HUDEP-2 (cell line): ENCODE measurements around the gene MRNIP.

Source experiments
- DNase-seq, 76 experiments: peaks; one replicate each; lab custom pipeline; 2025; ENCODE audit not compliant: unreplicated experiment in 76 of 76; lab: John Stamatoyannopoulos, UW

Gene MRNIP

DNA sequence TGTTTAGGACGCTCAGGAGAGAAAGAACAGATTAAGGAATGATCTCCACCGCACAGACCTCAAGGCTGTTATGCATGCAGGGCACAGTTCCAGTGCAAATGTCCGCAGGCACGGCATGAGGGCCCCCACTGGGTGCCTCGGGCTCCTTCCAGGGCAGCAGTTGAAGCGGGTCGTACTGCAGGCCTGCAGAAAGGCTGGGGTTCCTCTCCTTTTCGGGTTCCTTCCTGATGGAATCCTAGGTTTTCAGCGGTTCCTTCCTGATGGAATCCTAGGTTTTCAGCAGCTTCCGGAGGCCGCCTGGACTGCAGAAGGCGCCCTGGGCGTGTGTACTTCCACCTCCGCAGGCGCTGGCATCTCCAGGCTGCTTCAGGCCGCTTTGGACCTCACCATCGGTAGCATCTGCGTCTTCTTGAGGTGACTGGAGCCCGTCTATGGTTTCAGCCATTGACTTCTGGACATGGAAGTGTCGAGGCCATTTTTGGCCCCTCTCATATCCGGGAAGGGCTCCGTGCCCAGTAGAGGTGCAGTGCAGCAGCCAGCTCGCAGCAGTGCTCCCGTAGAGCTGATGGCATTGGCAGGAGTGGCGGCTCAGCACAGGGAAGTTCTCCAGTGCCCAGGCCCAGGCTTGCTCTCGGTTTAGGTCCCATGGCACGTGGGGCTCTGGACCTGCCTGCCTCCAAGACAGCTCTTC lies 46.3 kb downstream of the MRNIP start:
- no peak for DNase-seq

GRCh38 chr5:179806250-179807048 lies 52.2 kb downstream of the MRNIP start, which contains the start of gene MGAT4B:
Gene MGAT4B, minus strand, starts transcription at chr5:179806866. Its CDS starts 283 bp downstream, at chr5:179806583.
- peak in 71 of 76 experiments; percentile 15 to 76 (median 61) for DNase-seq

GRCh38 chr5:179805529-179806249 lies 52.9 kb downstream of the MRNIP start:
- peak in 14 of 76 experiments; percentile 14 to 68 (median 30) for DNase-seq

GRCh38 chr5:179805070-179805528 lies 53.5 kb downstream of the MRNIP start:
- DNase-seq: peak in 20 of 76 experiments; percentile 12 to 60 (median 30)

GRCh38 chr5:179804555-179804947 lies 54.1 kb downstream of the MRNIP start:
- no peak for DNase-seq

- DNase-seq: peak in 74 of 76 experiments; percentile 12 to 92 (median 81)
Observed at GRCh38 chr5:179803651-179804554, 54.7 kb downstream of the MRNIP start.

DNA sequence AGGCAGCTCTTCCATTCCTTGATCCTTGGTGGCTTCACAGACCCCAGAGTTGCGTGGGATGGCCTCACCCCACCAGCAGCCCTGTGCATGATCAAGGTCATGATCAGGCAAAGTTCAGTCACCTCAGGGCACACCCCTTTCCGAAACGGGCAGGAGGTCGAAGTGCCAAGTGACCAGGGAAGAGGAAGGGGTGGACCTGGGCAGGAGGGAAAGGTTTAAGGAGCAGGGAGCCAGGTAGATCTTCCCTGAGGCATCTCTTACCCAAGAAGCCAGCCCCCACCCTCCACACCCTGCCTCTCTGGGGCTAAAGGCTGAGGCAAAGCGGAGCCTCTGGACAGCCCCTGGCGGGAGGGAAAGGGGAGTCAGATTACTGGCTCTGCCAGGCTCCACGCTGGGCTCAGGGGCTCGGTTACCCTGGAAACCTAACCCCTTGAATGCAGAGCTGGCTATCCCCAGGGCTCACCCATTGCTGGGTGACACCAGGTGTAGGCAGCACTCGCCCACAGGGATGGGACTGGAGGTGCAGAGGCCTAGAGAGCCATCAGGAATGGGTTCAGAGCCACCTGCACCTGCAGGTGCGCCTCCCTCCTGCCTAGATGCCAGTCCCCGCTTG lies 55.6 kb downstream of the MRNIP start:
- peak in 3 of 76 experiments; percentile 24 to 60 (median 51) for DNase-seq

- peak in 7 of 76 experiments; percentile 10 to 60 (median 25) for DNase-seq
Observed at GRCh38 chr5:179802207-179802883, 56.3 kb downstream of the MRNIP start.

DNA sequence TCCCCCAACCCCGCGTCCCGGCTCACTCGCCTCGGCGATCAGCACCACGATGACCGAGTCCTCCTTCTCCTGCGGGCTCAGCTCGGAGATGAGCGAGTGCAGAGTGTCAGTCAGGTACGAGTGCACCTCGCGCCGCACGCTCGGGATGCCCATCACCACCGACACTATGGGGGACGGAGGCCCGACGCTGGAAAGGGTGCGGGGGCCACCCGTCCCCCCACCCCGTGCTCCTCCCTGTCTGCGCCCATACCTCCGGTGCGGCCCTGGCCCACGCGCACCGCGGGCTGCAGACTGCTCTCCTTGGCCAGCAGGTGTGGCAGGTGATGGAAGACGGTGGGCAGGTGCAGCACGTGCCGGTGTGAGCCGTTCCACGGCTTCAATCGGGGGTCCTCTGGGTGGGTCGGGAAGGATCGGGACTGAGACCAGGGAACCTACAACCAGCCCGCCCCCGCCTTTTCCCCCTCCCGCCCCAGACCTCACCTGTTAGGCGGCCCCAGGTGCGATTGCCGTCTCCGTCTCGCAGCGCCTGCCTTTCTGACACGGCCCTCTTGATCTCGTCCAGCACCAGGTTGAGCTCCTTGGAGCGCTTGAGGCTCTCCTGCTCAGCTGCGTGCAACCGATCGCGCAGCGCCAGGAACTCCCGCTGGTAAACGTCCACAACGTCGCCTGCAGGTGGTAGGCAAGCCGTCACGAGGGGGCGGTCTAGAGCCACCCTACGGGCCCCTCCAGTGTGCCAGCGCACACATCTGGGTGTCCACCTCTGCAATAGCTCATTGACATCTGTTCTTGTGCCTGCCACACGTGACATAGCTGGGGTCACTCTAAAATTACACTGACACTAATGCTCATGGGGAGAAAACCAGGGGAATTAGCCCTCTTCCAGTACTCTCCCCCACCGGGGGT lies 57.1 kb downstream of the MRNIP start:
- peak in 48 of 76 experiments; percentile 11 to 73 (median 48) for DNase-seq

- DNase-seq: peak in 3 of 76 experiments; percentile 11 to 20 (median 17)
Observed at GRCh38 chr5:179800696-179801201, 57.9 kb downstream of the MRNIP start.

GRCh38 chr5:179800071-179800695 lies 58.4 kb downstream of the MRNIP start:
- no peak for DNase-seq

DNA sequence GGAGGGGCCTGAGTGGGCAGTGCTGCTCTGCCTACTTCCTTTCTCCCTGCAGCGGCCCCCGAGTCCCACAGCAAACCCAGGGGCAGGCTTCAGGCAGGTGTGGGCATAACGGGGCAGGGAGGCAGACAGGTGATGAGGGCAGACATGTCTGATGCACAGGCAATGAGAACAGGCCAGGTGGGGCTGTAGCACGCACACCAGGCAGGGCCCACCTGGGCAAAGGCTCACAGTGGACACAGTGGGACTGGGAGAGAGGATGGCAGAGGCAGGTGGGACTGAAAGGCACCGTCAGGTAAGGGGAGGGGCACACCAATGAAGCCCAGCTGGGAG lies 59.0 kb downstream of the MRNIP start:
- no peak for DNase-seq

DNA sequence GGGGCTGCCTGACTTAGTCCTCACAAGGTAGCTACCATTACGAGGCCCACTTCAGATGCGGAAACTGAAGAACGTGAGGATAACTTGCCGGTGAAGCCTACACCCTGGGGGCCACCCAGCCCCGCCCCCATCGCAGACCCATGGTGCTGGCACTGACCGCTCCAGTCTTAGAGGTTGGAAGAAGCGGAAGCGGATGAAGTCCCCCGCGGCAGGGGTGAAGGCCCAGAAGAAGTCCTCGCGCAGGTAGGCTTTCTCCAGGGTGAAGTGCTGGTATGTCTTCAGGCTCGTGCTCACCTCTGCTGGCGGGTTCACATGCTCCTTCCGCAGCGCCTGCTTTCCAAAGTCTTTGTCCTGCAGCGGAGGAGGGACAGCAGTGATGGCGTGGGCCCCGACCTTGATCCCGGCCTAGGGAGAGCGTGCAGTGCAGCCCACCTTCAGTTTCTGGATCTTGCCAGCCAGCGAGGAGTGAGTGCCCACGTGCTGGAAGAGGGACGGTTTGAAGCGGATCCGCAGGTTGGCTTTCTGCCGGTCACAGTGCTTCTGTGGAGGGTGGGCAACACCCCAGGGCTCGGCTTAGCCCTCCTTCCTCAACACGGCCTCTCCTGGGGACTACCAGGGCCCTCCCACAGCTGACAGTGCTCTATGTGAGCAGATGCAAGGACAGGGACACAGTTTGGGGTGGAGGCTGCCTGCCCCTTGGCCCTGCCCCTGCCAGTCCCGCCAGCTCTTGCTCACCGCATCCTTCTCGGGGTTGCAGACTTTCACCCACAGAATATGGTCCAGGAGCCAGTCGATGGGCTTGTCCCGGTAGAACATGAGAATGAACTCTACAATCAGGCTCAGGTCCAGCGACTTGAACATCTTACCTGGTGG lies 59.6 kb downstream of the MRNIP start:
- DNase-seq: no peak

DNA sequence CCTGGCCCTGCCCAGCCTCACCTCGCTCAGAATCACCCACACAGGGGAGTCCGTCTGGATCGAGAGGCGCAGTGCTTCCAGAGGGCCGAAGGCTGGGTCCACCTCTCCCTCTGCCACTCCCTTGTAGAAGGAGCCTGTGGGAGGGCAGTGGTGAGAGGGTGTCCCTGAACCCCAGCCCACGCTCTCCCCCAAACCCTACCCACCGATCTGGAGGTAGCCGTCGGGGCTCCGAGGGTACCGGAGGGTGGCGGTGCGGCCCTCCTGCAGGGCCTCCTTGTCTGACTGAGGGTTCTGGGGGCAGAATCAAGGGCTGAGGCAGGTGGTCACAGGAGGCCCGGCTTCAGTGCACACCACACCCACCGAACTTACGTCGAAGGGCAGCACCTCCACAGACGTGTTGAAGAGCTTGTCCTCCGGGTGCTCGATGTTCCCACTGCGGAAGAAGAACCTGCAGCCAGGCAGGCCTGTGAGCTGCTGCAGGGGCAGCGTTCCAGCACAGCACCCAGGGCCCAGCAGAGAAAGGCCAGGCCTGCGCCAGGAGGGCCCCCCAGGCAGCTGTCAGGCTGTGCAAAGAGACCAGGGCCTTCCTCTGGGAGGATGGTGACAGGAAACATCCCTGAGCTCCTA lies 60.4 kb downstream of the MRNIP start:
- no peak for DNase-seq

DNA sequence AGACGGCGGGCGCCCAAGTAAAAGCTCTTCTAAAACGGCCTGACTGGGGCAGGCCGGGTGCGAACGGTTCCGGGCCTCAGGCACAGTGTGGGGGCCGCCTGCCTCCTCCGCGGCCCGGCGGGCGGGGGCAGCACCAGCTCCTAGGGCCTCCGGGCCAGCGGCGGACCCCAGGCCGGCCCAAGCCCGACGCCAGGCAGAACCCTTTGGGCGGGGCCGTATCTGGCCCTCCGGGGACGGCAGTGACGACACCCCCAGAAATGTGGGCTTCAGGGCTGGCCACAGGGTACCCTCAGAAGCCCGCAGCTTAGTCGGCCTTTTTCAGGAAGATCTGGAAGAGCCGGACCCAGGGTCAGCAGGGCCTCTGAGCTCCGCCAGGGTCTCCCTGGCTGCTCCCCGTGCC lies 60.9 kb downstream of the MRNIP start:
- no peak for DNase-seq
